Heart right ventricle (tissue), 16 donors: ENCODE measurements around the gene SRCAP. TPM values are rescaled to one million over a fixed set of nuclear protein-coding genes. Genes with fewer than 3 reads are reported as not detected.

Source experiments
- ATAC-seq, 8 donors: fragments of 200-7000 bp; cut with Tn5 transposase; one replicate each; pipeline ENCODE4 v1.9.1; 2020; ENCODE audit warnings: mild to moderate bottlenecking in 8 of 8, moderate library complexity in 8 of 8, moderate number of reproducible peaks in 1 of 8
- DNase-seq, 2 donors: peaks; one replicate each; pipeline ENCODE4 v3.0.0-alpha.2; 2020
- H3K27ac ChIP-seq, 10 donors: fragments of 200-600 bp; sonication (generic) in 2 of 10; one replicate each; pipeline versions ENCODE4 v1.5.0 to v1.8.0; 2020 to 2022; ENCODE audit warnings: mild to moderate bottlenecking in 3 of 10
- H3K27me3 ChIP-seq, 7 donors: fragments of 200-600 bp; one replicate each; pipeline ENCODE4 v1.8.0; 2021 to 2022; ENCODE audit warnings: mild to moderate bottlenecking in 2 of 7
- H3K36me3 ChIP-seq, 9 donors: fragments of 200-600 bp; sonication (generic) in 1 of 9; one replicate each; pipeline versions ENCODE4 v1.5.0 to v1.8.0; 2020 to 2022; ENCODE audit warnings: mild to moderate bottlenecking in 2 of 9
- H3K4me1 ChIP-seq, 9 donors: fragments of 200-600 bp; sonication (generic) in 1 of 9; one replicate each; pipeline versions ENCODE4 v1.5.0 to v1.8.0; 2020 to 2022; ENCODE audit warnings: mild to moderate bottlenecking in 4 of 9
- H3K4me3 ChIP-seq, 10 donors: fragments of 200-600 bp; sonication (generic) in 2 of 10; one replicate each; pipeline versions ENCODE4 v1.5.0 to v1.8.0; 2020 to 2022; ENCODE audit warnings: mild to moderate bottlenecking in 7 of 10, moderate library complexity in 2 of 10
- H3K9me3 ChIP-seq, 11 donors: fragments of 200-600 bp in 10 of 11; sonication (generic) in 2 of 11; one replicate each; pipeline versions ENCODE4 v1.5.0 to v1.8.0; 2013 to 2022; ENCODE audit warnings: mild to moderate bottlenecking in 2 of 11, control low read depth in 1 of 11, moderate library complexity in 1 of 11
- CTCF ChIP-seq, 9 donors: fragments of 200-600 bp; sonication (generic) in 2 of 9; IDR thresholded peaks; one replicate each; pipeline versions ENCODE4 v1.5.0 to v1.8.0; 2021 to 2022; ENCODE audit warnings: antibody characterized with exemption in 9 of 9, mild to moderate bottlenecking in 5 of 9, moderate library complexity in 1 of 9
- WGBS, 2 donors: extraction: QIAGEN DNeasy Blood & Tissue Kit; methylation state at CpG; one replicate each; pipeline ENCODE4 v1.1.7; 2013; ENCODE audit warnings: inconsistent platforms in 1 of 2; 5-methylcytosine and 5-hydroxymethylcytosine counted together
- intact Hi-C, 10 donors: fragments of 100-400 bp; cut with DNase I; formaldehyde crosslinking; loops; one replicate each; pipeline versions ENCODE4 v1.11.1 to v1.14.2; 2022
- polyA plus RNA-seq, 2 donors: library from polyadenylated mRNA; stranded (reverse); fragments of 200-250 nt; gene quantifications; one replicate each; pipeline ENCODE4 v1.2.3, GENCODE V29; 2013
- total RNA-seq, 10 donors: library from RNA; stranded (reverse); fragmentation: NEBNext Ultra II Directional in 3 of 10; extraction: Animal tissue kit (Norgen Biotek cat#: 25700) in 3 of 10; gene quantifications; one replicate each; pipeline versions ENCODE4 v1.2.1 to v1.2.4, GENCODE V29; 2021 to 2023
- donor health status: Arrhythmogenic right ventricular cardiomyopathy.
- donor health status: ischemic (EF 13 %, LVEDD 7.1; RV severe dilation, severe dysfunction).
- donor health status: healthy with polysubstance abuse.
- donor health status: DM: no; HTN: yes; CAD: no.
- donor health status: DM: no; HTN: no; CAD: no.
- donor health status: ischemic (EF 25% LVEDD 6.9; RV normal size, moderate dysfunction).
- donor health status: ischemic (EF 25% LVEDD 5.7; RV mildly dilated, moderate dysfunction).
- donor health status: healthy.
- donor health status: DM: yes; HTN: yes; CAD: no.
- donor health status: Ischemic cardiomyopathy.
- donor health status: ischemic (EF 35%, LVEDD 5.7; RV mildly dilated, moderate dysfunction).
- donor health status: nonischemic (EF 11% LVEDD 7.7; RV severe dilation, severe dysfunction).
- donor health status: DM: yes; HTN: yes; CAD: no.
- donor health status: PGD.
- donor health status: ischemic (EF 29% LVEDD 5.4; RV normal size, mild dysfunction).
- donor health status: nonischemic (EF 23%, LVEDD 6.1; RV moderate dilation, normal function).

Gene SRCAP
- total and polyA plus RNA-seq, 12 donors = 2.6 to 60.6 (median 45.4) TPM

GRCh38 chr16:30655815-30656347 lies 43.1 kb upstream of the SRCAP start:
- Histone ChIP-seq H3K36me3 (peaks cover 0 to 52% (median 21%) of the 10 kb centered on the region in 9 donors), H3K27me3 (no peaks in the 10 kb centered on the region), H3K27ac (peak overlapping the region in 1 of 10 donors; percentile 78), H3K4me3 (no peak overlapping the region), H3K9me3 (no peaks in the 10 kb centered on the region), H3K4me1 (peaks cover 16 to 41% (median 38%) of the 10 kb centered on the region in 9 donors)
- ATAC-seq = no peak
- no peak for DNase-seq
- 91 to 97% methylated on average over 12 of the region's 12 CpGs for WGBS, 2 donors
- no peak for TF ChIP-seq CTCF (IDR thresholded peaks at IDR 0.05)
- intact Hi-C loops = loop anchor here in 2 of 10 donors (10.0 kb wide), 3 partner anchors 131 to 841 kb away; partner anchors contain the start of genes PAGR1 (in 1 of the 2), PPP4C (in 1 of the 2), PRRT2 (in 1 of the 2) and ZNF768 (in 1 of the 2)

- H3K27ac ChIP-seq = peak overlapping the region in 5 of 10 donors; percentile 78 to 99 (median 89)
- peaks cover 0 to 57% (median 25%) of the 10 kb centered on the region in 9 donors for H3K36me3 ChIP-seq
- peaks cover 19 to 46% (median 41%) of the 10 kb centered on the region in 9 donors for H3K4me1 ChIP-seq
- 96 to 98% methylated on average over 8 of the region's 8 CpGs for WGBS, 2 donors
- intact Hi-C loops = loop anchor here in 2 of 10 donors (10.0 kb wide), 3 partner anchors 132 to 842 kb away; partner anchors contain the start of genes PAGR1 (in 1 of the 2), PPP4C (in 1 of the 2), PRRT2 (in 1 of the 2) and ZNF768 (in 1 of the 2)
- DNase-seq = no peak
- H3K4me3 ChIP-seq = no peak overlapping the region
- no peak for TF ChIP-seq CTCF (IDR thresholded peaks at IDR 0.05)
- no peaks in the 10 kb centered on the region for H3K9me3 ChIP-seq
- no peak for ATAC-seq
- no peaks in the 10 kb centered on the region for H3K27me3 ChIP-seq
Observed at GRCh38 chr16:30656388-30656787, 42.6 kb upstream of the SRCAP start.

- Histone ChIP-seq H3K4me3 (peak overlapping the region in 9 of 10 donors; percentile 34 to 91 (median 57)), H3K36me3 (peaks cover 0 to 66% (median 31%) of the 10 kb centered on the region in 9 donors), H3K4me1 (peaks cover 15 to 46% (median 43%) of the 10 kb centered on the region in 9 donors), H3K27me3 (no peaks in the 10 kb centered on the region), H3K9me3 (no peaks in the 10 kb centered on the region), H3K27ac (peak overlapping the region; percentile 55 to 99 (median 86))
- WGBS, 2 donors = 34 to 36% methylated on average over 32 of the region's 32 CpGs
- no peak for TF ChIP-seq CTCF (IDR thresholded peaks at IDR 0.05)
- DNase-seq (no peak), ATAC-seq (no peak)
- intact Hi-C loops = loop anchor here in 2 of 10 donors (10.0 kb wide), 3 partner anchors 132 to 842 kb away; partner anchors contain the start of genes PAGR1 (in 1 of the 2), PPP4C (in 1 of the 2), PRRT2 (in 1 of the 2) and ZNF768 (in 1 of the 2)
Observed at GRCh38 chr16:30656974-30657865, 41.8 kb upstream of the SRCAP start.
